Activated CD4-positive, alpha-beta T cell treated with anti-CD3 and anti-CD28 coated beads for 36 hours (primary cell): ENCODE data around the gene BACH1. TPM values are rescaled to one million over a fixed set of nuclear protein-coding genes. Genes with fewer than 3 reads are reported as not detected.
"Not testable (repeated sequence)": the region's sequence is repeated elsewhere in the genome, so short reads cannot be mapped to it uniquely, and the experiment has no call there.

Experiments used
- ATAC-seq: fragments of 200-7000 bp; cut with Tn5 transposase; one replicate; pipeline ENCODE4 v1.10.0; 2021; ENCODE audit warnings: mild to moderate bottlenecking, moderate library complexity
- CTCF ChIA-PET: fragments of 350-600 bp; sonication (Branson Sonifier 250); formaldehyde crosslinking; loops from one replicate; lab custom pipeline; 2021; ENCODE audit warnings: antibody characterized with exemption; lab: Charles Lee
- POLR2A ChIA-PET: fragments of 350-600 bp; sonication (Branson Sonifier 250); formaldehyde crosslinking; loops from one replicate; lab custom pipeline; 2021; ENCODE audit warnings: antibody characterized with exemption, inconsistent platforms; lab: Charles Lee
- DNase-seq: peaks from one replicate; pipeline ENCODE4 v3.0.0-alpha.2; 2020
- H3K27ac Mint-ChIP-seq: one replicate; pipeline ENCODE4 v1.8.0; 2021; ENCODE audit warnings: mixed read lengths
- H3K27me3 Mint-ChIP-seq: one replicate; pipeline ENCODE4 v1.8.0; 2021; ENCODE audit warnings: mixed read lengths
- H3K36me3 Mint-ChIP-seq: one replicate; pipeline ENCODE4 v1.8.0; 2021; ENCODE audit warnings: low read depth, mixed read lengths
- H3K4me1 Mint-ChIP-seq: one replicate; pipeline ENCODE4 v1.8.0; 2021; ENCODE audit warnings: mixed read lengths
- H3K4me3 Mint-ChIP-seq: one replicate; pipeline ENCODE4 v1.8.0; 2021; ENCODE audit warnings: mild to moderate bottlenecking, moderate library complexity, mixed read lengths
- H3K9me3 Mint-ChIP-seq: one replicate; pipeline ENCODE4 v1.8.0; 2021; ENCODE audit warnings: low read depth, mixed read lengths
- intact Hi-C, 2 experiments: fragments of 100-400 bp; cut with DNase I in 1 of 2; cut with micrococcal nuclease in 1 of 2; formaldehyde crosslinking; loops; one replicate each; pipeline versions ENCODE4 v1.14.2 to v1.15.1; 2022 to 2024; cut with DNase I, micrococcal nuclease
- total RNA-seq, 2 experiments: library from RNA; stranded (reverse); gene quantifications; one replicate each; pipeline ENCODE4 v1.2.3, GENCODE V29; 2021

BACH1 gene
- total RNA-seq, 2 experiments from 2014 or later = 24.1 to 27.0 TPM

- intact Hi-C loops = no loop called here
- Mint-ChIP-seq H3K27ac (no peak overlapping the region), H3K4me3 (no peak overlapping the region), H3K27me3 (no peaks in the 10 kb centered on the region), H3K36me3 (no peaks in the 10 kb centered on the region), H3K9me3 (peaks cover 3% of the 10 kb centered on the region), H3K4me1 (peaks cover 10% of the 10 kb centered on the region)
- CTCF ChIA-PET = no interaction called here
- DNase-seq (no peak), ATAC-seq (no peak)
- POLR2A ChIA-PET = no interaction called here
Measured at GRCh38 chr21:29264721-29265120, 34.0 kb upstream of the BACH1 start.

- ChIA-PET POLR2A (no interaction called here), CTCF (no interaction called here)
- H3K9me3 Mint-ChIP-seq = peaks cover 3% of the 10 kb centered on the region
- H3K36me3 Mint-ChIP-seq = no peaks in the 10 kb centered on the region
- no peak overlapping the region for H3K4me3 Mint-ChIP-seq
- peak overlapping the region; percentile 39 for H3K27ac Mint-ChIP-seq
- H3K27me3 Mint-ChIP-seq = no peaks in the 10 kb centered on the region
- ATAC-seq (peak; percentile 93), DNase-seq (peak; percentile 65)
- intact Hi-C loops = no loop called here
- H3K4me1 Mint-ChIP-seq = peaks cover 10% of the 10 kb centered on the region
Measured at GRCh38 chr21:29265690-29266479, 32.8 kb upstream of the BACH1 start.

- Mint-ChIP-seq H3K4me1 (peaks cover 10% of the 10 kb centered on the region), H3K36me3 (no peaks in the 10 kb centered on the region), H3K27ac (no peak overlapping the region), H3K9me3 (peaks cover 3% of the 10 kb centered on the region), H3K4me3 (no peak overlapping the region), H3K27me3 (no peaks in the 10 kb centered on the region)
- DNase-seq = no peak
- intact Hi-C loops = no loop called here
- no peak for ATAC-seq
- ChIA-PET POLR2A (no interaction called here), CTCF (interaction anchor here (0.6 to 1.0 kb wide), 2 partner anchors 22 to 650 kb away, joined by 3 read pairs; no protein-coding TSS in a partner anchor)
Measured at GRCh38 chr21:29267666-29268065, 31.1 kb upstream of the BACH1 start.

GRCh38 chr21:29271927-29272333 is 26.8 kb upstream of the BACH1 start:
- CTCF ChIA-PET = no interaction called here
- POLR2A ChIA-PET = no interaction called here
- Mint-ChIP-seq H3K27ac (no peak overlapping the region), H3K36me3 (no peaks in the 10 kb centered on the region), H3K4me3 (no peak overlapping the region), H3K9me3 (no peaks in the 10 kb centered on the region), H3K27me3 (peaks cover 4% of the 10 kb centered on the region), H3K4me1 (no peaks in the 10 kb centered on the region)
- intact Hi-C loops = no loop called here
- ATAC-seq (no peak), DNase-seq (no peak)

GRCh38 chr21:29277442-29277841 is 21.3 kb upstream of the BACH1 start:
- ChIA-PET POLR2A (no interaction called here), CTCF (interaction anchor here (1.5 kb wide), 1 partner anchor 71 kb away, joined by 7 read pairs; no protein-coding TSS in a partner anchor)
- no peak for ATAC-seq
- Mint-ChIP-seq H3K4me3 (no peak overlapping the region), H3K27me3 (peaks cover 5% of the 10 kb centered on the region), H3K4me1 (no peaks in the 10 kb centered on the region), H3K27ac (no peak overlapping the region), H3K36me3 (peaks cover 2% of the 10 kb centered on the region), H3K9me3 (peaks cover 7% of the 10 kb centered on the region)
- intact Hi-C loops = no loop called here
- no peak for DNase-seq

GRCh38 chr21:29279558-29279957 is 19.2 kb upstream of the BACH1 start:
- Mint-ChIP-seq H3K27ac (no peak overlapping the region), H3K9me3 (peaks cover 9% of the 10 kb centered on the region), H3K36me3 (peaks cover 2% of the 10 kb centered on the region), H3K4me3 (no peak overlapping the region), H3K4me1 (no peaks in the 10 kb centered on the region), H3K27me3 (peaks cover 5% of the 10 kb centered on the region)
- intact Hi-C loops = no loop called here
- DNase-seq (no peak), ATAC-seq (no peak)
- ChIA-PET POLR2A (no interaction called here), CTCF (no interaction called here)

GRCh38 chr21:29281801-29282200 is 16.9 kb upstream of the BACH1 start:
- peak; percentile 44 for ATAC-seq
- DNase-seq, H3K27me3 Mint-ChIP-seq, H3K4me3 Mint-ChIP-seq, intact Hi-C loops, H3K9me3 Mint-ChIP-seq, CTCF ChIA-PET, H3K27ac Mint-ChIP-seq, H3K4me1 Mint-ChIP-seq, H3K36me3 Mint-ChIP-seq, POLR2A ChIA-PET: not testable (repeated sequence)

- Mint-ChIP-seq H3K9me3 (peaks cover 2% of the 10 kb centered on the region), H3K4me3 (no peak overlapping the region), H3K36me3 (no peaks in the 10 kb centered on the region), H3K27ac (no peak overlapping the region), H3K4me1 (no peaks in the 10 kb centered on the region), H3K27me3 (peaks cover 4% of the 10 kb centered on the region)
- no peak for ATAC-seq
- DNase-seq = no peak
- ChIA-PET POLR2A (no interaction called here), CTCF (interaction anchor here (0.6 to 0.7 kb wide), 2 partner anchors 11 to 25 kb away, joined by 3 to 5 read pairs; no protein-coding TSS in a partner anchor)
- intact Hi-C loops = no loop called here
Measured at GRCh38 chr21:29287383-29287782, 11.3 kb upstream of the BACH1 start.

- ChIA-PET POLR2A (interaction anchor here (0.6 kb wide), 1 partner anchor 25 kb away, joined by 3 read pairs; no protein-coding TSS in a partner anchor), CTCF (no interaction called here)
- H3K36me3 Mint-ChIP-seq = no peaks in the 10 kb centered on the region
- no peak overlapping the region for H3K4me3 Mint-ChIP-seq
- peaks cover 2% of the 10 kb centered on the region for H3K9me3 Mint-ChIP-seq
- DNase-seq (no peak), ATAC-seq (no peak)
- H3K27me3 Mint-ChIP-seq = peaks cover 4% of the 10 kb centered on the region
- H3K27ac Mint-ChIP-seq = no peak overlapping the region
- intact Hi-C loops = no loop called here
- H3K4me1 Mint-ChIP-seq = no peaks in the 10 kb centered on the region
Measured at GRCh38 chr21:29288239-29288638, 10.5 kb upstream of the BACH1 start.

- no peak for DNase-seq
- H3K4me3 Mint-ChIP-seq = no peak overlapping the region
- no peaks in the 10 kb centered on the region for H3K36me3 Mint-ChIP-seq
- H3K27me3 Mint-ChIP-seq = peaks cover 4% of the 10 kb centered on the region
- intact Hi-C loops = no loop called here
- H3K4me1 Mint-ChIP-seq = peaks cover 5% of the 10 kb centered on the region
- H3K9me3 Mint-ChIP-seq = peaks cover 1% of the 10 kb centered on the region
- no peak for ATAC-seq
- ChIA-PET CTCF (interaction anchor here (1.2 kb wide), 1 partner anchor 9 kb away, joined by 3 read pairs; the partner anchor contains the start of gene BACH1), POLR2A (no interaction called here)
- no peak overlapping the region for H3K27ac Mint-ChIP-seq
Measured at GRCh38 chr21:29289317-29289716, 9.4 kb upstream of the BACH1 start.

- Mint-ChIP-seq H3K4me1 (peaks cover 14% of the 10 kb centered on the region), H3K4me3 (no peak overlapping the region), H3K27ac (no peak overlapping the region), H3K36me3 (peaks cover 1% of the 10 kb centered on the region), H3K9me3 (peaks cover 3% of the 10 kb centered on the region), H3K27me3 (peaks cover under 1% of the 10 kb centered on the region)
- ATAC-seq = no peak
- ChIA-PET POLR2A (no interaction called here), CTCF (interaction anchor here (0.6 to 1.3 kb wide), 4 partner anchors 8 to 159 kb away, joined by 3 to 6 read pairs (median 4); partner anchors contain the start of gene BACH1)
- DNase-seq = no peak
- intact Hi-C loops = no loop called here
Measured at GRCh38 chr21:29290240-29290639, 8.5 kb upstream of the BACH1 start.

GRCh38 chr21:29293495-29293894 is 5.2 kb upstream of the BACH1 start:
- POLR2A ChIA-PET = no interaction called here
- peaks cover 9% of the 10 kb centered on the region for H3K9me3 Mint-ChIP-seq
- H3K27me3 Mint-ChIP-seq = no peaks in the 10 kb centered on the region

More at GRCh38 chr21:29293495-29293894, 5.2 kb upstream of the BACH1 start:
- ATAC-seq = no peak
- H3K4me1 Mint-ChIP-seq = peaks cover 23% of the 10 kb centered on the region
- CTCF ChIA-PET = no interaction called here
- H3K36me3 Mint-ChIP-seq = peaks cover 9% of the 10 kb centered on the region
- intact Hi-C loops = no loop called here
- H3K4me3 Mint-ChIP-seq = no peak overlapping the region
- no peak overlapping the region for H3K27ac Mint-ChIP-seq
- DNase-seq = no peak
